GM12878 (cell line): ENCODE data around the gene CDK3. TPM values are rescaled to one million over a fixed set of nuclear protein-coding genes. Genes with fewer than 3 reads are reported as not detected.

Source experiments
- BACH1 ChIP-seq: fragments of 450-650 bp; IDR thresholded peaks from 2 replicates; pipeline ENCODE4 v1.6.1; 2017; ENCODE audit warnings: mild to moderate bottlenecking, borderline replicate concordance
- BCLAF1 ChIP-seq: fragments of 450-650 bp; IDR thresholded peaks from 2 replicates; pipeline ENCODE4 v1.6.1; 2017; ENCODE audit warnings: antibody characterized with exemption, mild to moderate bottlenecking, moderate library complexity
- BMI1 ChIP-seq: fragments of 450-650 bp; IDR thresholded peaks from 2 replicates; pipeline ENCODE4 v1.6.1; 2016; ENCODE audit warnings: mild to moderate bottlenecking, moderate library complexity, borderline replicate concordance
- CREB1 ChIP-seq: IDR thresholded peaks from 2 replicates; pipeline ENCODE4 v1.6.1; 2012; ENCODE audit warnings: low read depth, mild to moderate bottlenecking, inconsistent platforms
- EP300 ChIP-seq, 2 experiments: fragments of 150-350 bp in 1 of 2; IDR thresholded peaks; 2 replicates each; pipeline ENCODE4 v1.6.1; 2011 to 2012; ENCODE audit warnings: low read depth in 2 of 2, low read length in 2 of 2, borderline replicate concordance in 1 of 2, improper control_type of control experiment in 1 of 2, inconsistent platforms in 1 of 2; ENCODE audit not compliant: control insufficient read depth in 1 of 2
- FOXK2 ChIP-seq: fragments of 450-650 bp; IDR thresholded peaks from 2 replicates; pipeline ENCODE4 v1.6.1; 2017; ENCODE audit warnings: mild to moderate bottlenecking, moderate library complexity
- GATAD2B ChIP-seq: fragments of 450-650 bp; conservative IDR thresholded peaks from 2 replicates; pipeline ENCODE4 v1.6.1; 2017; ENCODE audit warnings: low read depth, mild to moderate bottlenecking, moderate library complexity
- JUNB ChIP-seq: IDR thresholded peaks from 2 replicates; pipeline ENCODE4 v1.6.1; 2016; ENCODE audit warnings: antibody characterized with exemption, mild to moderate bottlenecking
- MTA3 ChIP-seq: IDR thresholded peaks from 2 replicates; pipeline ENCODE4 v1.6.1; 2012; ENCODE audit warnings: low read length, inconsistent platforms, borderline replicate concordance
- NBN ChIP-seq: fragments of 450-650 bp; IDR thresholded peaks from 2 replicates; pipeline ENCODE4 v1.6.1; 2016
- NR2C2 ChIP-seq: IDR thresholded peaks from 2 replicates; pipeline ENCODE4 v1.6.1; 2011; ENCODE audit warnings: borderline replicate concordance, low read depth; ENCODE audit not compliant: control insufficient read depth, insufficient read length
- NR2F1 ChIP-seq: fragments of 450-650 bp; conservative IDR thresholded peaks from 2 replicates; pipeline ENCODE4 v1.6.1; 2017; ENCODE audit warnings: mild to moderate bottlenecking
- PAX8 ChIP-seq: fragments of 450-650 bp; IDR thresholded peaks from 2 replicates; pipeline ENCODE4 v1.6.1; 2017; ENCODE audit warnings: mild to moderate bottlenecking, moderate library complexity
- POLR2A ChIP-seq: IDR thresholded peaks from 2 replicates; pipeline ENCODE4 v1.6.1; 2011; ENCODE audit warnings: low read depth, mild to moderate bottlenecking, low read length
- POLR2AphosphoS2 ChIP-seq: IDR thresholded peaks from 2 replicates; pipeline ENCODE4 v1.6.1; 2011; ENCODE audit warnings: low read depth, mild to moderate bottlenecking, low read length, improper control_type of control experiment, moderate library complexity
- RELB ChIP-seq: fragments of 450-650 bp; IDR thresholded peaks from 2 replicates; pipeline ENCODE4 v1.6.1; 2017; ENCODE audit warnings: low read depth, mild to moderate bottlenecking, moderate library complexity
- STAT3 ChIP-seq: IDR thresholded peaks from 2 replicates; pipeline ENCODE4 v1.6.1; 2011; ENCODE audit warnings: low read depth, low read length, improper control_type of control experiment
- TCF7 ChIP-seq: IDR thresholded peaks from 2 replicates; pipeline ENCODE4 v1.6.1; 2014; ENCODE audit warnings: antibody characterized with exemption, borderline replicate concordance
- ZNF207 ChIP-seq: fragments of 450-650 bp; IDR thresholded peaks from 2 replicates; pipeline ENCODE4 v1.6.1; 2014; ENCODE audit warnings: antibody characterized with exemption, mild to moderate bottlenecking, borderline replicate concordance
- ZNF592 ChIP-seq: fragments of 450-650 bp; IDR thresholded peaks from 2 replicates; pipeline ENCODE4 v1.6.1; 2017; ENCODE audit warnings: mild to moderate bottlenecking, moderate library complexity
- polyA plus RNA-seq, 11 experiments: library from polyadenylated mRNA; depleted of rRNA in 4 of 11; unstranded in 6 of 11; stranded (reverse) in 5 of 11; fragments of >200 nt; fragmentation: Nextera tagmentation in 4 of 11; fragmentation: Illumina TruSeq in 1 of 11; extraction: Ambion mirVana in 4 of 11; extraction: Trizol in 1 of 11; gene quantifications; 1 replicate in 1 of 11; 2 replicates in 10 of 11; pipeline versions ENCODE4 v1.2.1 to v1.2.3, GENCODE V29; 2011 to 2016; ENCODE audit warnings: inconsistent platforms in 2 of 11, missing spikeins in 2 of 11, low read depth in 1 of 11
- total RNA-seq, 4 experiments: library from RNA; depleted of rRNA in 3 of 4; stranded (reverse); fragments of >200 nt in 3 of 4; fragmentation: Illumina TruSeq in 1 of 4; extraction: Trizol in 1 of 4; gene quantifications; 2 replicates each; pipeline versions ENCODE4 v1.2.1 to v1.2.3, GENCODE V29; 2013 to 2021

CDK3 gene
- total and polyA plus RNA-seq, 10 of the 15 experiments (the other 5 are each of a cell fraction or from before 2014, with no cell fraction given), result 1.1 to 7.1 (median 4.2) TPM

GRCh38 chr17:75978938-75979704 is 21.5 kb upstream of the CDK3 start, which contains the start of the genes ACOX1 and TEN1 (continued):
- TF ChIP-seq ZNF592 (no peak), NBN (0 out of 2 replicates have a peak, but pooled peaks have one; percentile 54), BMI1 (no peak), POLR2A (peak; percentile 83), JUNB (no peak), GATAD2B (peak; percentile 76), NR2C2 (no peak), RELB (peak; percentile 70), NR2F1 (peak; percentile 76), POLR2AphosphoS2 (no peak; the same call in none of the 2 replicates), STAT3 (no peak), BACH1 (peak; percentile 71), EP300 (IDR thresholded peaks at IDR 0.05; ENCODE audit: borderline replicate concordance in 1 of 2, control insufficient read depth in 1 of 2, low read depth in 2 of 2, low read length in 2 of 2) (peak in 1 of 2 experiments; percentile 33; a peak in 1 of 4 replicates), PAX8 (no peak), FOXK2 (no peak), CREB1 (0 out of 2 replicates have a peak, but pooled peaks have one; percentile 15), BCLAF1 (no peak), TCF7 (no peak), MTA3 (no peak), ZNF207 (peak; percentile 45; the same call in 1 of the 2 replicates)
